IMR-90 (cell line): ENCODE data around the gene DIP2C.

Source experiments
- CTCF ChIP-seq: conservative IDR thresholded peaks from 2 replicates; pipeline ENCODE4 v1.5.1; 2012; ENCODE audit warnings: mild to moderate bottlenecking, low read depth, low read length, improper control_type of control experiment
- POLR2A ChIP-seq: IDR thresholded peaks from 2 replicates; pipeline ENCODE4 v1.6.1; 2012; ENCODE audit warnings: mild to moderate bottlenecking, low read depth, low read length
- RAD21 ChIP-seq: IDR thresholded peaks from 2 replicates; pipeline ENCODE4 v1.6.1; 2012; ENCODE audit warnings: low read length, improper control_type of control experiment
- RFX5 ChIP-seq: IDR thresholded peaks from 2 replicates; pipeline ENCODE4 v1.8.0; 2012; ENCODE audit warnings: low read depth, mild to moderate bottlenecking, low read length, moderate library complexity
- SMC3 ChIP-seq: fragments of 150-350 bp; IDR thresholded peaks from 2 replicates; pipeline ENCODE4 v1.6.1; 2016; ENCODE audit warnings: low read depth, mild to moderate bottlenecking, antibody characterized with exemption, low read length, moderate library complexity
- USF2 ChIP-seq: fragments of 150-350 bp; IDR thresholded peaks from 2 replicates; pipeline ENCODE4 v1.6.1; 2017; ENCODE audit warnings: mild to moderate bottlenecking, antibody characterized with exemption, low read length, low read depth

- TF ChIP-seq POLR2A (no peak), RAD21 (no peak), CTCF (no peak), SMC3 (no peak), USF2 (no peak), RFX5 (no peak)
These were observed 158.8 kb downstream of the DIP2C start for GRCh38 chr10:530717-531116.
